ENCODE measurements around the gene INAFM2.

The INAFM2 gene

GRCh38 chr15:40345225-40345866, 21.9 kb downstream of the INAFM2 start:
- no peak for DNase-seq

- DNase-seq = no peak
Observed at GRCh38 chr15:40345867-40346578, 22.5 kb downstream of the INAFM2 start.

- DNase-seq = no peak
Observed at GRCh38 chr15:40346579-40347558, 23.4 kb downstream of the INAFM2 start.

- no peak for DNase-seq
Observed at GRCh38 chr15:40347559-40348473, 24.3 kb downstream of the INAFM2 start.

- no peak for DNase-seq
Observed at GRCh38 chr15:40348474-40348870, 25.0 kb downstream of the INAFM2 start.

GRCh38 chr15:40349163-40349562, 25.7 kb downstream of the INAFM2 start:
- DNase-seq = no peak

GRCh38 chr15:40352281-40352901, 28.9 kb downstream of the INAFM2 start:
- DNase-seq = no peak

- DNase-seq = peak in 1 of 2 experiments; percentile 67
Observed at GRCh38 chr15:40353697-40354096, 30.2 kb downstream of the INAFM2 start.

- DNase-seq = peak; percentile 92 to 95
Observed at GRCh38 chr15:40354408-40355171, 31.1 kb downstream of the INAFM2 start.

GRCh38 chr15:40355976-40356585, 32.6 kb downstream of the INAFM2 start:
- no peak for DNase-seq

- DNase-seq = no peak
Observed at GRCh38 chr15:40357246-40357645, 33.8 kb downstream of the INAFM2 start.

GRCh38 chr15:40357723-40358470, 34.4 kb downstream of the INAFM2 start, which contains the start of gene DISP2:
Gene DISP2, plus strand, starts transcription at chr15:40358219. Its CDS starts 103 bp downstream, at chr15:40358322.
- peak; percentile 60 to 86 for DNase-seq

- peak in 1 of 2 experiments; percentile 44 for DNase-seq
Observed at GRCh38 chr15:40358471-40359353, 35.2 kb downstream of the INAFM2 start.

- no peak for DNase-seq
Observed at GRCh38 chr15:40360015-40360414, 36.5 kb downstream of the INAFM2 start.

- peak in 1 of 2 experiments; percentile 26 for DNase-seq
Observed at GRCh38 chr15:40361640-40362039, 38.1 kb downstream of the INAFM2 start.

- no peak for DNase-seq
Observed at GRCh38 chr15:40363611-40364010, 40.1 kb downstream of the INAFM2 start.

GRCh38 chr15:40364251-40364650, 40.8 kb downstream of the INAFM2 start:
- no peak for DNase-seq

GRCh38 chr15:40365016-40365415, 41.5 kb downstream of the INAFM2 start:
- DNase-seq = peak in 1 of 2 experiments; percentile 26
